Esophagus muscularis mucosa (tissue), 3 donors: Measurements from ENCODE around the gene ZNF536.

Experiments used
- EP300 ChIP-seq: sonication (generic); formaldehyde crosslinking; IDR thresholded peaks from one replicate; pipeline ENCODE4 v1.6.1; 2017; ENCODE audit warnings: antibody characterized with exemption
- TF ChIP-seq, protein P1 (sequence below), 3 experiments: fragments of 200-600 bp in 2 of 3; fragments of 450-650 bp in 1 of 3; sonication (generic) in 2 of 3; IDR thresholded peaks; one replicate each; pipeline ENCODE4 v1.5.1; 2017 to 2019; ENCODE audit warnings: antibody characterized with exemption in 3 of 3, mild to moderate bottlenecking in 2 of 3, moderate library complexity in 1 of 3

DNA sequence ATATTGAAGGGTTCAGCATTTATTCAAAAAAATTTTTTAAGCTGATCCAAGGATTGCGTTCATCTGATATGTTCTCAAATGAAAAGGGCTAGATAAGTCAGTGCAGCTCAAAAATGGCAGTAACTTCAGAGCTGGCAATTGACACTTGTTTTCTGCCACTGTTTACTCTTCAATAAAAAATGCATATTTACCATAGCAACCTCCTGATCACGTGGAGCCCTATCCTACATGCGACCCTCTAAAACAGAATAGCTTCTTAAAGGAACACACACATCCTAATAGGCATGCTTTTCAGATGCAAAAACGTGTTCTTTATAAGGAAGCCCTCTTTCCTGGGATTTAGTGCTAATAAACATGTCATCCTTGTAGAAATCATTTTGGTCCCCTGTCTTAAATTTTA, 150.2 kb downstream of the ZNF536 start:
- TF ChIP-seq EP300, result no peak
- TF ChIP-seq, protein P1, sequence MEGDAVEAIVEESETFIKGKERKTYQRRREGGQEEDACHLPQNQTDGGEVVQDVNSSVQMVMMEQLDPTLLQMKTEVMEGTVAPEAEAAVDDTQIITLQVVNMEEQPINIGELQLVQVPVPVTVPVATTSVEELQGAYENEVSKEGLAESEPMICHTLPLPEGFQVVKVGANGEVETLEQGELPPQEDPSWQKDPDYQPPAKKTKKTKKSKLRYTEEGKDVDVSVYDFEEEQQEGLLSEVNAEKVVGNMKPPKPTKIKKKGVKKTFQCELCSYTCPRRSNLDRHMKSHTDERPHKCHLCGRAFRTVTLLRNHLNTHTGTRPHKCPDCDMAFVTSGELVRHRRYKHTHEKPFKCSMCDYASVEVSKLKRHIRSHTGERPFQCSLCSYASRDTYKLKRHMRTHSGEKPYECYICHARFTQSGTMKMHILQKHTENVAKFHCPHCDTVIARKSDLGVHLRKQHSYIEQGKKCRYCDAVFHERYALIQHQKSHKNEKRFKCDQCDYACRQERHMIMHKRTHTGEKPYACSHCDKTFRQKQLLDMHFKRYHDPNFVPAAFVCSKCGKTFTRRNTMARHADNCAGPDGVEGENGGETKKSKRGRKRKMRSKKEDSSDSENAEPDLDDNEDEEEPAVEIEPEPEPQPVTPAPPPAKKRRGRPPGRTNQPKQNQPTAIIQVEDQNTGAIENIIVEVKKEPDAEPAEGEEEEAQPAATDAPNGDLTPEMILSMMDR (IDR thresholded peaks at IDR 0.05), result no peak
